ENCODE results near the gene GPR84.
A peak's percentile ranks its signal among the peaks of the same experiment; 100 is the strongest.

The GPR84 gene

DNA sequence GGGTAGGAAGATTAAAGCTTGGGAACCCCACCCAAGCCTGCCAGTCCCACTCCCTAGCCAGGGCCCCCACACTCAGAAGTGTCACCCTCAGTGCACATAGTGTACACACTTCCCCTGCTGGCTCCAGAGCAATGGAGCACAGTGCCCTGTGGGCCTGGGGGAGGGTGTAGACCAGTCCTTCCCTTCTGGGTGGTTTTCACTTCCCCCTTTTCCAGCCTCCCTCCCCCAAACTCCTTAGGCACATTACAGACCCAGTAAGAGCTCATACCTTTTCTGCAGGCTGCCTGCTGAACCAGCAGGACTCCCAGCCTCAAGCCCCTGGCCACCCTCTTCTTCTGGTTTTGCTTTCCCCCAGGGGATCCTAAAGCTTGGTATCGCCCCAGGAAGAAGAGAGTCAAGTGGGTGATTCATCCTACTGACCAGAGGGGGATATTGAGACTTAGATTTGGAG lies 20.3 kb upstream of the GPR84 start, which contains the start of gene ZNF385A:
Gene ZNF385A (minus strand): TSS at position 143 of the 451 bp plus-strand sequence. CDS start 219 bp downstream, outside the sequence.
- Histone ChIP-seq H3K4me1 (ENCODE audit: control insufficient read depth, insufficient read depth, low read length) (peaks cover 58% of the 10 kb centered on the region), H3K36me3 (ENCODE audit: control insufficient read depth, insufficient read depth, low read length) (peaks cover 3% of the 10 kb centered on the region), H3K9me3 (ENCODE audit: control insufficient read depth, low read length) (no peaks in the 10 kb centered on the region), H3K27ac (ENCODE audit: insufficient read depth, low read depth, low read length, poor library complexity, severe bottlenecking) (no peak within 1 kb of the TSS), H3K27me3 (ENCODE audit: control insufficient read depth, insufficient read depth, low read length, poor library complexity, severe bottlenecking) (no peaks in the 10 kb centered on the region), H3K4me3 (ENCODE audit: insufficient read depth, low read depth, low read length) (peak within 1 kb of the TSS; percentile 9)
- 50 to 63% methylated on average over 1 of the region's 1 CpG for WGBS, 2 experiments

DNA sequence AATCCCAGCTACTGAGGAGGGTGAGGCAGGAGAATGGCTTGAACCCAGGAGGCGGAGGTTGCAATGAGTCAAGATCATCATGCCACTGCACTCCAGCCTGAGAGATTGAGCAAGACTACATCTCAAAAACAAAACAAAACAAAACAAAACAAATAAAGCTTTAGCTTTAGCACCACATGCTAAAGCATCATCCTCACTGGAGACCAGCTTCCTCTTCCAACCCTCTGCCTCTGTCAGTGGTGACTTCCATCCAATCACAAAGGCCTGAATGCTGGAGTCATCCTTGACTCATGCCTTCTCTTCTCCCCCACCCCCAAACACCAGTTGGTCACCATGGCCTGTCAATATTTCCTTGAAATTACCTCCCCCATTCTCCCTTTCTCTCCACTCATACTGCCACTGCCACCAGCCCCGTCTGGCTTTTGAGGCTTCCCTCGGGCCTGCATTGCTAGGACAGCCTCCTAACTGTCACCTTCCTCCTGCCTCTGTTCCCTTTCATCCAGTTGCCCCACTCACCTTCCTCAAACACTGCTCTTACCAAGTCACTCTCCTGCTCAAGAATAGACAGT lies 18.8 kb upstream of the GPR84 start:
- H3K36me3 ChIP-seq (ENCODE audit: control insufficient read depth, insufficient read depth, low read length) = peaks cover 3% of the 10 kb centered on the region
- H3K9me3 ChIP-seq (ENCODE audit: control insufficient read depth, low read length) = no peaks in the 10 kb centered on the region
- H3K27me3 ChIP-seq (ENCODE audit: control insufficient read depth, insufficient read depth, low read length, poor library complexity, severe bottlenecking) = no peaks in the 10 kb centered on the region
- peaks cover 50% of the 10 kb centered on the region for H3K4me1 ChIP-seq (ENCODE audit: control insufficient read depth, insufficient read depth, low read length)
- H3K27ac ChIP-seq (ENCODE audit: insufficient read depth, low read depth, low read length, poor library complexity, severe bottlenecking) = no peak overlapping the region
- no peak overlapping the region for H3K4me3 ChIP-seq (ENCODE audit: insufficient read depth, low read depth, low read length)
- WGBS, 2 experiments = 90 to 95% methylated on average over 3 of the region's 3 CpGs

- H3K36me3 ChIP-seq (ENCODE audit: control insufficient read depth, insufficient read depth, low read length) = peaks cover 3% of the 10 kb centered on the region
- H3K27me3 ChIP-seq (ENCODE audit: control insufficient read depth, insufficient read depth, low read length, poor library complexity, severe bottlenecking) = no peaks in the 10 kb centered on the region
- H3K4me1 ChIP-seq (ENCODE audit: control insufficient read depth, insufficient read depth, low read length) = peaks cover 42% of the 10 kb centered on the region
- H3K4me3 ChIP-seq (ENCODE audit: insufficient read depth, low read depth, low read length) = no peak overlapping the region
- no peaks in the 10 kb centered on the region for H3K9me3 ChIP-seq (ENCODE audit: control insufficient read depth, low read length)
- no peak overlapping the region for H3K27ac ChIP-seq (ENCODE audit: insufficient read depth, low read depth, low read length, poor library complexity, severe bottlenecking)
- WGBS, 2 experiments = 89 to 96% methylated on average over 4 of the region's 4 CpGs
Observed at GRCh38 chr12:54381136-54381535, 16.9 kb upstream of the GPR84 start.

DNA sequence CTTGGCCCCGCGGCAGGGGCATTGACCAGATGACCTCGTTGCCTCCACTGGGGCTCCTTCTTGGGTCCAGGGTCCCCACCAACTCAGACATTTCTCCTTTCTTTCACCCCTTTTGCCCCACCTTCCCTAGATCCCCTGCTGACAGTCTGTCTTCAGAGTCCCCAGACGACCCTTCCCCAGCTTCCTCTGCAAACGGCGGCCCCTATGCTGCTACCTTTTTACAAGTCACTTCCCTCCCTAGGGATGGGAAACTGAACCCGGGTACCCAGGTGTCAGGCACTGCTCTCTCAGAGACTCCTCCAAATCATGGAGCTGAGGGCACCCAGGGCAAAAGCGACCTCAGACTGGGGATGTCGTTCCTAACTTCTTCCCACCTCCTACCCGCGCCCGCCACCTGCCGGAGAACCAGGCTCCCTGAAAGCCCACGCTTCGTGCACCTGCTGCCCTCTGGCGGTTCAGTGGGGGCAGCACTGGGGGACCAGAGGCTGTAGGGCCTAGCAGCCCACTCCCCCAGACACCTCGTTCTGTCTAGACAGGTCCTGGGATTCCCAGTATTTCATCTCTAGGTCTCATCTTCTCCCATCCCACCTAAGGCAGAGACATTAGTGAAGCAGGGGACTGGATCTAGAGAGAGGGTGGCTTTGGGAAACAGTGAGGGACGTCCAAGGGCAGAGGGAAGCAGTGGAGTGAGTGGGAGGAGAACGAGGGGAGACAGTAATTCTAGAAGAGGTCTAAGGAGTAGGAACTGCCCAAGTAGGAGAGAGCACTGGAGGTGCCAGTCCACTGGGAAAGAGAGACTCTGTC lies 15.3 kb upstream of the GPR84 start:
- Histone ChIP-seq H3K36me3 (ENCODE audit: control insufficient read depth, insufficient read depth, low read length) (peaks cover 3% of the 10 kb centered on the region), H3K27ac (ENCODE audit: insufficient read depth, low read depth, low read length, poor library complexity, severe bottlenecking) (peak overlapping the region; percentile 12), H3K27me3 (ENCODE audit: control insufficient read depth, insufficient read depth, low read length, poor library complexity, severe bottlenecking) (no peaks in the 10 kb centered on the region), H3K4me3 (ENCODE audit: insufficient read depth, low read depth, low read length) (peak overlapping the region; percentile 23), H3K4me1 (ENCODE audit: control insufficient read depth, insufficient read depth, low read length) (peaks cover 37% of the 10 kb centered on the region), H3K9me3 (ENCODE audit: control insufficient read depth, low read length) (no peaks in the 10 kb centered on the region)
- 12% methylated on average over 19 of the region's 19 CpGs for WGBS, 2 experiments

DNA sequence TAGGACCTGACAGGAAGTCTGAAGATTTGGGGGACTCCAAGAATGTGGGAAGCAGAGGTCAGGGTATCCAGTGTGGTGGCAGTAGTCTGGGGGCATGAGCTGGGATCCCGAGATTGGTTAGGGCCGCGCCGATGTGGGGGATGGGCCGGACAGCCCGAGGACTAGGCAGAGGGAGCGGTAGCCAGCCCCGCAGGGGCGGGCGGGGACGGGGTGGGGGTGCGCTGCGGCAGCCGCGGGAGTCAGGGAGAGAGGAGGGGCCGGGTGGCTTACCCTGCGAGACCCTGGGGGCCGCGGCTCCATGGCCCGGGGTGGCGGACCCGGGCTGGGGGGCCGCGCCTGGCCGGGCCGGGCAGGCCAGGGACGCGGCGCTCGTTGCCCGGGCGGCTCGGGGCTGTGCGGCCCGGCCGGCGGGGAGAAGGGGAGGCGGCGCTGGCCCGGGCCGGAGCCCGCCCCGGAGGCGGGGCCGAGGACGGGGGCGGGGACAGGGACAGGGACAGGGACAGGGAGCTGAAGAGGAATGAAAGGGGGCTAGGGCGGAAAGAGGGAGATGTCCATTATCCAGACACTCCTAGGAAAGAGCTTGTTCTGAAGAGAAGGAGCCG lies 14.6 kb upstream of the GPR84 start:
- peak overlapping the region; percentile 43 for H3K4me3 ChIP-seq (ENCODE audit: insufficient read depth, low read depth, low read length)
- peak overlapping the region; percentile 12 for H3K27ac ChIP-seq (ENCODE audit: insufficient read depth, low read depth, low read length, poor library complexity, severe bottlenecking)
- 1% methylated on average over 48 to 49 of the region's 49 CpGs for WGBS, 2 experiments
- H3K9me3 ChIP-seq (ENCODE audit: control insufficient read depth, low read length) = no peaks in the 10 kb centered on the region
- no peaks in the 10 kb centered on the region for H3K27me3 ChIP-seq (ENCODE audit: control insufficient read depth, insufficient read depth, low read length, poor library complexity, severe bottlenecking)
- peaks cover 30% of the 10 kb centered on the region for H3K4me1 ChIP-seq (ENCODE audit: control insufficient read depth, insufficient read depth, low read length)
- peaks cover 7% of the 10 kb centered on the region for H3K36me3 ChIP-seq (ENCODE audit: control insufficient read depth, insufficient read depth, low read length)

- H3K9me3 ChIP-seq (ENCODE audit: control insufficient read depth, low read length) = no peaks in the 10 kb centered on the region
- peak overlapping the region; percentile 43 for H3K4me3 ChIP-seq (ENCODE audit: insufficient read depth, low read depth, low read length)
- WGBS, 2 experiments = 96 to 98% methylated on average over 6 of the region's 6 CpGs
- H3K27ac ChIP-seq (ENCODE audit: insufficient read depth, low read depth, low read length, poor library complexity, severe bottlenecking) = no peak overlapping the region
- H3K27me3 ChIP-seq (ENCODE audit: control insufficient read depth, insufficient read depth, low read length, poor library complexity, severe bottlenecking) = no peaks in the 10 kb centered on the region
- H3K4me1 ChIP-seq (ENCODE audit: control insufficient read depth, insufficient read depth, low read length) = peaks cover 28% of the 10 kb centered on the region
- peaks cover 10% of the 10 kb centered on the region for H3K36me3 ChIP-seq (ENCODE audit: control insufficient read depth, insufficient read depth, low read length)
Observed at GRCh38 chr12:54377797-54378515, 13.7 kb upstream of the GPR84 start.

GRCh38 chr12:54377007-54377406 lies 12.7 kb upstream of the GPR84 start:
- Histone ChIP-seq H3K4me3 (ENCODE audit: insufficient read depth, low read depth, low read length) (no peak overlapping the region), H3K27me3 (ENCODE audit: control insufficient read depth, insufficient read depth, low read length, poor library complexity, severe bottlenecking) (no peaks in the 10 kb centered on the region), H3K27ac (ENCODE audit: insufficient read depth, low read depth, low read length, poor library complexity, severe bottlenecking) (no peak overlapping the region), H3K36me3 (ENCODE audit: control insufficient read depth, insufficient read depth, low read length) (peaks cover 14% of the 10 kb centered on the region), H3K4me1 (ENCODE audit: control insufficient read depth, insufficient read depth, low read length) (peaks cover 28% of the 10 kb centered on the region), H3K9me3 (ENCODE audit: control insufficient read depth, low read length) (no peaks in the 10 kb centered on the region)
- 95 to 97% methylated on average over 2 of the region's 2 CpGs for WGBS, 2 experiments

GRCh38 chr12:54376596-54376995 lies 12.3 kb upstream of the GPR84 start:
- H3K36me3 ChIP-seq (ENCODE audit: control insufficient read depth, insufficient read depth, low read length) = peaks cover 18% of the 10 kb centered on the region
- no peaks in the 10 kb centered on the region for H3K9me3 ChIP-seq (ENCODE audit: control insufficient read depth, low read length)
- no peak overlapping the region for H3K27ac ChIP-seq (ENCODE audit: insufficient read depth, low read depth, low read length, poor library complexity, severe bottlenecking)
- WGBS, 2 experiments = 83 to 94% methylated on average over 4 of the region's 4 CpGs
- no peaks in the 10 kb centered on the region for H3K27me3 ChIP-seq (ENCODE audit: control insufficient read depth, insufficient read depth, low read length, poor library complexity, severe bottlenecking)
- peaks cover 28% of the 10 kb centered on the region for H3K4me1 ChIP-seq (ENCODE audit: control insufficient read depth, insufficient read depth, low read length)
- no peak overlapping the region for H3K4me3 ChIP-seq (ENCODE audit: insufficient read depth, low read depth, low read length)

DNA sequence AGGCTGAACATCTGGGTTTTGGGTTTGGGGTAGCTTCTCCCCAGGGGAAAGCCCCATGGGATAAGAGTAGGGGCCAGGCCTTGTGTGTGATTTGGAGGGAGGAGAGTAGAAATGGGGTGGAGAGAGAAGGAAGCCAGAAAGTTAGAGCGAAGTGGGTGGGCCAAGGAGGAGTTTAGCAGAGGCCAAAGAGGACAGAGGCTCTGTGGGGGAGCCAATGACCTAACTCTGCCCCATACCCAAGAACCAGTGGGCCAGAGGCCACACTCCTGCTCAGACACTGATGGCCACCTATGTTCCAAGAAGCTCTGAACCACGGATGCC lies 10.9 kb upstream of the GPR84 start:
- H3K27me3 ChIP-seq (ENCODE audit: control insufficient read depth, insufficient read depth, low read length, poor library complexity, severe bottlenecking) = no peaks in the 10 kb centered on the region
- 86 to 93% methylated on average over 2 of the region's 2 CpGs for WGBS, 2 experiments
- H3K9me3 ChIP-seq (ENCODE audit: control insufficient read depth, low read length) = no peaks in the 10 kb centered on the region
- H3K4me3 ChIP-seq (ENCODE audit: insufficient read depth, low read depth, low read length) = no peak overlapping the region
- H3K27ac ChIP-seq (ENCODE audit: insufficient read depth, low read depth, low read length, poor library complexity, severe bottlenecking) = no peak overlapping the region
- peaks cover 16% of the 10 kb centered on the region for H3K36me3 ChIP-seq (ENCODE audit: control insufficient read depth, insufficient read depth, low read length)
- H3K4me1 ChIP-seq (ENCODE audit: control insufficient read depth, insufficient read depth, low read length) = peaks cover 35% of the 10 kb centered on the region
